Measurements from ENCODE around the gene LRRFIP2.

Gene LRRFIP2

GRCh38 chr3:37024820-37025405, 149.5 kb downstream of the LRRFIP2 start:
- no peak for DNase-seq (ENCODE audit: low spot score)

- no peak for DNase-seq (ENCODE audit: low spot score)
Measured at GRCh38 chr3:37024092-37024491, 150.3 kb downstream of the LRRFIP2 start.

- no peak for DNase-seq (ENCODE audit: low spot score)
Measured at GRCh38 chr3:37017683-37018082, 156.7 kb downstream of the LRRFIP2 start.

DNA sequence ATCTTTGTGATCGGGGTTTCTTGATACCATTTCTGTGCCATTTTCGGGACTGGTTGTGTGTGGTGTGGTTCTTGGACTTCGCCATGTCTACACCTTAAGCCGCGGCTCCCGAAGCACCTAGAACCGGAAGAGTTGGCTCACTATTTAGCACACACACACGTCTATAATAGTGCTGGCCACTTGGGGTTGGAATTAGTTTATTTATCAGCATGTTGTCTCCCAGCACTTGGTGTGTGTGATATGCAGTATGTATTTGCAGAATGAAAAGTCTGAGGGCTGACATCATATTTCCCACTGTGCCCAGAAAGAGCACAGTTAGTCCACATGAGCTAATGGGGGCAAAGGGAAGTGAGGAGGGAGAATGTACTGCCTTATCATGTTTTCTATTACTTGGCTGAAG, 157.5 kb downstream of the LRRFIP2 start:
- no peak for DNase-seq (ENCODE audit: low spot score)

GRCh38 chr3:37015642-37016041, 158.7 kb downstream of the LRRFIP2 start:
- no peak for DNase-seq (ENCODE audit: low spot score)

- DNase-seq (ENCODE audit: low spot score): no peak
Measured at GRCh38 chr3:37014620-37015019, 159.8 kb downstream of the LRRFIP2 start.
